Activated CD4-positive, CD25-positive, alpha-beta regulatory T cell treated with anti-CD3 and anti-CD28 coated beads, Interleukin-2, amount 50 U/mL, for 72 hours (primary cell): ENCODE results near the gene SOX21.

Experiments used
- DNase-seq: peaks from one replicate; pipeline ENCODE4 v3.0.0; 2021

The SOX21 gene

GRCh38 chr13:94708031-94708859 is 4.1 kb downstream of the SOX21 start:
- no peak for DNase-seq

- DNase-seq: no peak
These were observed 4.8 kb downstream of the SOX21 start for GRCh38 chr13:94707400-94708021.

DNA sequence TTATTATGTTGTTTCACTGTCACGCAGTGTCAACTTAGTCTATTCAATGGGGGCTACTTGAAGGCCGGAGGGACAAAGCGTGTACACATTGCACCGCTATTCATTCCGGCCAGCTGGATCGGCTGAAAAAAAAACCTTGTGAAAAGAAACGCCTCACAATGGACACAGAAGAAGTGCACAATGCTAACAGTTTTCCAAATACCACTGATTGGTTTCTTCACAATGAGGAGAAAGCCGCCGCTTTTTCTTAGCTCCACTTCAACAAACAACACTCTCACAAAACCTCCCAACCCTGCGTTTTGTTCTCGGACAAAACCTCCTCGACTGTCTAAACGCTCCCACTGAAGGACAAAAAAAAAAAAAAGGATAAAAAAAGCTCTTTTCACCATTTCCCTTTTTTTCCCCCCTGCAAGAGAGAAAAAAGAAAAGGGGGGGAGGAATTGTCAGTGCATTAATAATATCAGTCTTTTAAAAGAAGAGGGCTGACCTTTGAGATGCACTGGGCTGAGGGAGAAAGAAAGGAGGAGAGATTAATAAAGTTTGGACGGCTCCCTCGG is 5.4 kb downstream of the SOX21 start:
- DNase-seq: no peak

DNA sequence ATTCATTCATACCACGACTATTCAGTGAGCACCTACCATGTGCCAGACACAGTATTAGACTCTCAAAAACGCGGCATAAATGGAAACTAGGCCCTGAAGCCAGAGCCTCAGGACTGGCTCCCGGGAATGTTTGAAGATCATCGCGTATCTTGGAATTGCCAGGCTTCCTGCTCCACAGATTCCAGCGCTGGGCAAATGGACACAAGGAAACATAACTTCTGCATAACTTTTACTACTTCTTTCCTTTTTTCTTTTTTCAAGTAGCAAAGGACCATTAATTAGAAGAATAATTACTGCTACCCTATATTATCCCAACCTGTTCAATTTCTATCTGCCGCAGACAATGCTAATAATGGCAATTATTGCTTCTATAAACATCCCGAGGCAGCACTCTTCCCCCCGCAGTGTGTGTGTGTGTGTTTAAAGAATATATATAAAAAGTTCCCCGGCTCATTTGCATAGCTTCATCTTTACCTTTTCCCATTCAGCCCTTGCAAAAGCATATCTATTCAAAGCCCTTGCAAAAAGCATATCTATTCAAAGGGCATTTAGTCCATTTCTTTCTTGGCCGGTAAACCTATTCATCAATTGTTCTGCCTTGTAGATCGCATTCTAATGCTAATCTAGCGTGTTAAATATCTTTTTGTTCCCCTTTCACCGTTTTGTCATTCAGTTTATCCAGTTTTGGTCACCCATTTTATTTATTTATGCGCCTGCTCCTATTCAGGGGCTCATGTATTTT is 6.1 kb downstream of the SOX21 start:
- no peak for DNase-seq

- no peak for DNase-seq
These were observed 7.0 kb downstream of the SOX21 start for GRCh38 chr13:94705081-94706030.

DNA sequence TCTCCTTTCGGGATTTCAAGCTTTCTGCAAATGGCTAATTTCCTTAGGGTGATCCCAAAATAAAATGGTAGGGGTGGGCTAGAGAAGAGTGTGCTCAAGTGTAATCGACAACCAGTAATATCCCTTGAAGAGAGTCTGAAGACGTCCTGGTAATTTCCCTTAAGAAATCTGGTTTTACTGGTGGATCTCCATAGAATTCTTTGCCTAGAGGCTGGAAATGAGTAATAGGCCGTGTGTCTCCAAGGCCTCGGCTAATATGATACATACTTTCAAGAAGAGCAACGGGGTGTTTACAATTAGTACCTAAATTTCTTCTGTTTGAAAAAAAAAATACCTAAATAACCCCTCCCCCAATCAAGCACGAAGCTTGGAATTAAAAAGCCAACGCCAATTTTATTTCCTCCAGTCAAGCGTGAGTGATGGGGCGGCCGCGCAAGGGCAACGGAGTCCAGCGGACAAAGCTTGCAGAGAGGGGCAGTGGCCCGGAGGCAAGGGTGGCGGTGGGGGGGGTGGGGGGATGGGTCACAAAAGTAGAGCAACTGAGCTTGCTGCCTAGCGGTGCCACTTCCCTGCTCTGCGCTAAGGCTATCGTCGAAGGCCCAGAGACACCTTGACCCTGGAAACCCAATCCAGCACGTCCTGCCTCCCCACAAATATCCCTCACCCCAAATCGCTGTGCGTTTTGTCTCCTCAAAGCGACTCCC is 7.8 kb downstream of the SOX21 start:
- no peak for DNase-seq

- no peak for DNase-seq
These were observed 8.5 kb downstream of the SOX21 start for GRCh38 chr13:94703721-94704314.

- no peak for DNase-seq
These were observed 9.1 kb downstream of the SOX21 start for GRCh38 chr13:94703271-94703670.

GRCh38 chr13:94702181-94703041 is 9.9 kb downstream of the SOX21 start:
- no peak for DNase-seq

DNA sequence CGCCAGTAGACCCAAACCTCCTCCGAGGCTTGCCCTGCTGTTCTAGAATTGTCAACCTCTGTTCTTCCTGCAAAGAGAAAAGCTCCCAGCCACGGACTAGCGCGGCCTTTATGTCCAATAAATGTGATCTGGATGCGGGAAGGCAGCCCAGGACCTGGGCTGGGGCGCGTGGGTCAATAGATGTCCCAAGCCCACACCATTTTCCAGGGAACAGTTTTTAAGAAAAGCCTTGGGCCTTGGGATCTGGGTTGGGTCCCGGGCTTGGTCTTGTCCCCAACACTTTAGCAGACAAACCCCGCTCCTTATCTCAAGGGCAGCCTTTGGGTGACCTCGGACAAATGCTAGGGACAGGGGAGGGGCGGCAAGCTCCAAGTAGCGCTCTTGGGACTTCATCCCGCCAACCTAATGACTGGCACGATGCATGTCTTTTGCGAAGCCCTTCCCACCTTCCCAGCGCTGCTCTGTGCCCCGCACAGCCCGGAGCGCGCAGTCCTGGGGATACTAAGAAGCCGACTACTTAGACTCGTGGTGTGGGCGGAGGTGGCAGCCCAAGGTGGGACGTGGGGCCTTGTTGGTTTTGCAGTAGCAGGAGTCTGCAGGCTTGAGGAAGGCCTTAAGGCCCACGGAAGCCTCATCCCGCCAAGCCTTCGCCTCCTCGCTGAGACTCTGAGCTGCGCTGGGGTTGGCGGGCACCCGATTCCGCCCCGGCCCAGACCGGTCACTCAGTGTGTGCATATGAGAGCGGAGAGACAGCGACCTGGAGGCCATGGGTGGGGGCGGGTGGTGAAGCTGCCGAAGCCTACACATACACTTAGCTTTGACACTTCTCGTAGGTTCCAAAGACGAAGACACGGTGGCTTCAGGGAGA is 10.8 kb downstream of the SOX21 start:
- no peak for DNase-seq

- DNase-seq: no peak
These were observed 11.8 kb downstream of the SOX21 start for GRCh38 chr13:94700536-94700935.

DNA sequence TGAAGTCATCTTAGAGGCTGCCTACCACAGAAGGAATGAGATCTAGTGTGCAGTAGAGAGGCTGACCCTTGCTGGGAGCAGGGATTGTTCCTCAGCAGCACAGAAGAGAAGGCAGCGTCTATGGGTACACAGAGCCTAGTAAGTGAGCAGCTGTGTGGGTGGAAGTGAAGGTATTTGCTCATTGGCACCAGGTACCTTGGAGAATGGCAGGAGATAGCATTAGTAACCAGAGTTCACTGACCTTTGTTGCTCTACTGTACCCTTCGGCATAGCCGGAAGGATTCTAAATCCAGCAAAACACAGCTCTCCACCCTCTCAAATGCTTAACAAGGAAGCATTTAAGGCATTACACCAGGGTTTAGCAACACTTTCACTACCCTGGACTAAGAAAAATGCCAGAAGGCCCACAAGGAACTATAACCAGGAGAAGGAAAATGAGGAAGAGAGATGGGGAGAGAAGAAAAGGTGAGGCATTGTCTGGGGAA is 12.3 kb downstream of the SOX21 start:
- DNase-seq: no peak

GRCh38 chr13:94696171-94696570 is 16.2 kb downstream of the SOX21 start:
- DNase-seq: no peak

DNA sequence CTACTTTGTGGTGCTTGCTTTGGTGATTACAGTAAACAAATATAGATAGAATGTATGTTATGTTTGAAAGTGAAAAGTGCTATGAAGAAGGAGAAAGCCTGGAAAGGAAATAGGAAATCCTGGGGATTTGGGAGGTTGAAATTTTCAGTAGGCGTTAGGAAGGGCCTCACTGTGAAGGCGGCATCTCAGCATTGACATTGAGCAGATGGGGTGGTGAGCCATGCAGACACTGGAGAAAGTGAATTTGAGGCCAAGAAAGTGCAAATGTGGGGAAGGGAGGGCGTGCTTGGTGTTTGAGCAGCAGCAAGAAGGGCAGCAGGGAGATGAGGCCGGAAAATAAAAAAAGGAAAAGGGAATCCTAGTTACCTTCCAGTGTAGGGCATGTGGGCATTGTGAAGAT is 20.3 kb downstream of the SOX21 start:
- DNase-seq: no peak

GRCh38 chr13:94683409-94683808 is 28.9 kb downstream of the SOX21 start:
- DNase-seq: no peak

GRCh38 chr13:94682229-94682628 is 30.1 kb downstream of the SOX21 start:
- no peak for DNase-seq

DNA sequence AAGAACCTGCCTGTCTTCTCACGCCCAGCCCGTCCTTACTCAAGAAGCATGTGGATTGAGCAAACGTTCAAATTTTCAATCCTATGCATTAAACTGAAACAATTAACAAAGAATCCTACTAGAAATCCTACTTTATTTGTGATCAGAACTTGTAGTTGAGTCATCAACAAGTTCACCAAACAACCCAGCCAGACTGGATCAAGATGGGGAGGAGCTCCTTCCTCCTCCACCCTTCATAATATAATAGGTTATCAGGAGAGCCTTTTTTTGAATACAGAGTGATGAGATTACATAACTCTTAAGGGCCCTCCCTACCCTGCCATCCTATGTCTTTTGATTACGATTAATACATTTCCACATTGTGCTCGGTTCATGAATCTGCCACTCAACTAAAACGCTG is 32.7 kb downstream of the SOX21 start:
- no peak for DNase-seq

- DNase-seq: no peak
These were observed 33.5 kb downstream of the SOX21 start for GRCh38 chr13:94678845-94679244.

DNA sequence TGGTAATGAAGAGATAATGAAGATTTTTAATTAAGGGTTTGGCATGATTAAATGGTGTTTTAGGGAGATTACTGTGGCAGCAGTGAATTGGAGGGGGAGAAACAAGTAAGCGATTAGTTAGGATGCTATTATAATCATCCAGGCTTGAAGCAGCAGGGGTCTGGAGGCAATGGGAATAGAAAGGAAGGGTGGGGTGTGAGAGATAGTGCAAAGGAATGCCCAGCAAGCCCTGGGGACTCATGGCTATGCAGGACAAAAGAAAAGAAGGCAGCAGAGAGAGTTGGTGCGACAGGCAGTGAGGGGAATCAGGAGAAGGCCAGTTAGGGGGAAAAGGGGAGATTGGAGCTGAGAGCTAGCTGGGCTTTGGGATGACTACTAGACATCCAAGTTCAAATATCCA is 34.5 kb downstream of the SOX21 start:
- no peak for DNase-seq
